PC-9 (cell line): ENCODE measurements around the gene VWA5A.

Source experiments
- CTCF ChIP-seq: fragments of 200-600 bp; sonication (generic); conservative IDR thresholded peaks from 2 replicates; pipeline ENCODE4 v1.6.1; 2017; ENCODE audit warnings: mixed run types, antibody characterized with exemption, mild to moderate bottlenecking, moderate library complexity
- EZH2 ChIP-seq: fragments of 200-600 bp; sonication (generic); IDR thresholded peaks from 2 replicates; pipeline ENCODE4 v1.8.0; 2017; ENCODE audit warnings: antibody characterized with exemption, low read depth

GRCh38 chr11:124110201-124110600 lies 5.0 kb upstream of the VWA5A start:
- TF ChIP-seq CTCF (no peak), EZH2 (no peak)
